ENCODE results near the gene PRUNE2. TPM values are rescaled to one million over a fixed set of nuclear protein-coding genes. Genes with fewer than 3 reads are reported as not detected.

Gene PRUNE2
- total and polyA plus RNA-seq, 2 of the 8 experiments (the other 6 are each of a cell fraction or from before 2014, with no cell fraction given): 5.5 to 13.3 TPM

- TF ChIP-seq TAF7 (optimal IDR thresholded peaks at IDR 0.05; ENCODE audit: borderline replicate concordance, low read depth, low read length) (no peak), PHF8 (conservative IDR thresholded peaks at IDR 0.05; ENCODE audit: low read depth, low read length) (no peak), SIX5 (IDR thresholded peaks at IDR 0.05; ENCODE audit: low read depth, low read length) (no peak), SUZ12 (IDR thresholded peaks at IDR 0.05; ENCODE audit: low read length) (no peak)
Observed at GRCh38 chr9:76600007-76600615, 305.8 kb downstream of the PRUNE2 start (continued).

Data from H1 (cell line).